Measurements from ENCODE around the gene GMDS. TPM values are rescaled to one million over a fixed set of nuclear protein-coding genes. Genes with fewer than 3 reads are reported as not detected.

GMDS gene
- total RNA-seq, 1 experiment from 2014 or later = 11.0 TPM

DNA sequence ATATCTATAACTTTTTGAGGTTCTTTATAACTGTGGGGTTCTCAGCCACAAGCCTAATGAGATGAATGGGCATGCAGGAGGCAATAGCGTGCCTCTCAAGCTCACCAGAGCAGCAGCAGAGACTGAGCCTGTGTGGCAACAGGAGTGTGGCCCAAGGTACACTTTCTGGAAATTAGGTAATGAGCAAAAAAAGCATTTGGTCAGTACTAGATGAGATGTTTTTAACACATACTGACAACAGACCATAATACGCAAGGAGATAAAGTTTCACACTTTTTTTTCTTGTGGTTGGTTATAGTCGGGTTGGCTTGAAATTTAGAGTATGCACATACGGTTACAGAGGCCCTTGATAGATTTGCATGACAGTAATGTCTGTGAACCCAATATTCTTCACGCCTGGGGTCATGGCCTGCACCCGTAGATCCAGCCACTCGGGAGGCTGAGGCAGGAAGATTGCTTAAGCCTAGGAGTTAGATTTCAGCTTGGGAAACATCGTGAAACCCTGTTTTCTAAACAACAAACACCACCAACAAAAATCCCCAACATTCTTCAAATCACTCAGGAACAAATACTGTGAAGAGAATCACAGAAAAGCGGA lies 300.1 kb downstream of the GMDS start:
- no peak for DNase-seq (ENCODE audit: low read depth)

DNA sequence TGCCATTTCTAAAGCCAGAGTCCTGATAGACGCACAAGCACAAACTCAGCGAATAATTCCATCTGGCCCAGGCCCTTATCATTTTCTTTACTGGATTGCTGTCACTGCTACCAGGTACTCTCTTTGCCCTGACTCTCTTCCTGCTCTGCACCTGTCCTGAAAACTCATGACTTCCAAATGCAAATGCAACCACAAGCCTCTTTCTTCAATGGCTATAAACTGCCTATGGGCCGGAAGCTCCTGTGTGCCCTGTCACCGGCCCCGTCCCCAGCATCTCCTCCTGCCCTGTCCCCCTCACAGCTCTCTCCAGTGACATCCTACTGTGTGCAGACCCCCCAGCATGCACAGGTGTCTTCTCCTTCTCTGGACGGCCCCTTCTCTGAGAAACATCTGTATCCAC lies 302.6 kb downstream of the GMDS start:
- DNase-seq (ENCODE audit: low read depth) = no peak

DNA sequence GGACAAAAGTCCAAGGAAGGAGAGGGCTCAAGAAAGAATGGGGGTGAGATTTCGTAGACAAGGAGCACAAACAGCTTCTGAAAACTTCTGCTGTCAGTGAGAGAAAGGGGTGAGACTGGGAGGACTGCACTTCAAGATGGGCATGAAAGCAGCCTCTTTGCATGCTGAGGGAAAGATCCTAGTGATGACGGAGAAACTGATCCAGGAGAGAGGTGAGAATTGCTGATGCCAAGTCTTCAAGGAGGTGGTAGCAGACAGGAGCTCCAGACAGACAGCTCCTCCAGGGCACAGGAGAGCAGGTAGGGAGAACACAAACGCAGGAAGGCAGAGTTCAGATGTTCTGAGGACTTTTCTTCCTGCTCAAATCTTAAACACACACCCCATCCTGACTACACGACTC lies 303.9 kb downstream of the GMDS start:
- DNase-seq (ENCODE audit: low read depth) = no peak

DNA sequence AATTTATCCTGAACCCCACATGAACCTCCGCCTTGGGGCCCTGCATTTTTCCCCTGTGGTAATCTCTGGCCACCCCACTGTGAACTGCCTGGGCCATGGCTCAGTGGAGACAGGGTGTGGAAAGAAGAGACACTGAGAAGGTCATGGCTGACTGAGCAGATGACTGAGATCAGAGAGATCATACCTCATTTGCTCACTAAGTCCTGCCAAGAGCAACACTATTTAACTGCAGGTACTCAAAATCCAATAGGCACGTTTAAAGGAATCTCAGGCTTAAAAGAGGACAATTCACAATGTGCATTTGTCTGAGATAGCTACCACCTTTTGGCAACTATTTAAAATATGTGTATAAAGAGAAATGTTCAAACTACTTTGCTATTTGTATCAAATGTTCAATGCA lies 305.0 kb downstream of the GMDS start:
- no peak for DNase-seq (ENCODE audit: low read depth)

DNA sequence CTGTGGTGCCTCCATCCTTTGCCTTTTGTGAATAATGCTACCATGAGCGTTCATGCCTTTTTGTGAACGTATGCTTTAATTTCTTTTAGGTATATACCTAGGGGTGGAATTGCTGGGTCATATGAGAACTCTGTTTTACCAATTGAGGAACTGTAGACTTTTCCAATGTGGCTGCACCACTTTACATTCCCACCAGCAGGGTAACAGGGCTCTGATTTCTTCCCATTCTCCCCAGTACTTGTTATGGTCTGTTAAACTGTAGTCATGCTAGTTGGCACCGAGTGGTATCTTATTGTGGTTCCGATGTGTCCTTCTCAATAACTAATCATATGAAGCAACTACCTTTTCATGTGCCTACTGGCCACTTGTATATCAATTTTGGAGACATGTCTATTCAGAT lies 312.1 kb downstream of the GMDS start:
- DNase-seq (ENCODE audit: low read depth) = no peak

DNA sequence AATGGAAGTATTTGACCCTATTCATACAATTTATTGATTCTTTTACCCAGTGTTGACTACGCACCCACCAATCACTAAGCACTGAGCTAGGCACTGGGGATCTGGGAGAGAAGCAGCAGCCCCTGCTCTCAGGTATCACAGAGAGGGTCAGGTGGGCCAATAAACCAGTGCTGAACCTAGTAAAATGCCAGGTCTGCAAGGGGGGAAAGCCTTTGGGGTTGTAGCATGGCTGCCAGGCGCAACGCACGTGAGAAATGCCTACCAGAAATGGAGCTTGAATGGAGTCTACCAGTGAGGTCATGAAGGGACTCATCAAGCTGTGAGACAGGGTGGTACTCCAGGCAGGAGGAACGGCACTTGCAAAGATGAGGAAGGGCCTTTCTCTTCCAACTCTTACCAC lies 313.6 kb downstream of the GMDS start:
- DNase-seq (ENCODE audit: low read depth) = no peak

DNA sequence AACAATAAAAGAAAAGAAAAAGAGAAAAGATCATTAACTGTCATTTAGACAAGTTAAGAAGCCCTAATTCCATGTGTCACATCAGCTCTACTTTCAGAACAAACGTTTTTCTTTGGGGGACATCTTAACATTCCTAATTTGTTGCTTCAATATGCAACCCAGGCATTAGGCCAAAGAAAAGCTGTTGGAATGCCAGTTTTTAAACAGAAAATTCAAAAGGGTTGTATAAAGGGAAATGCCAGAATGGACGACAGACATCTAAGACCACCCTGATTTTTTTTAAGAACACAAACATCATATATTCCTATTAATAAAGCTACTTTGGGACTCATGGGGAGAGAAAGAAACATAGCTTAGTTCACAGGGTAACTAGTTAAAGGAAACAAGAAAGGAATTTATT lies 315.0 kb downstream of the GMDS start:
- no peak for DNase-seq (ENCODE audit: low read depth)

DNA sequence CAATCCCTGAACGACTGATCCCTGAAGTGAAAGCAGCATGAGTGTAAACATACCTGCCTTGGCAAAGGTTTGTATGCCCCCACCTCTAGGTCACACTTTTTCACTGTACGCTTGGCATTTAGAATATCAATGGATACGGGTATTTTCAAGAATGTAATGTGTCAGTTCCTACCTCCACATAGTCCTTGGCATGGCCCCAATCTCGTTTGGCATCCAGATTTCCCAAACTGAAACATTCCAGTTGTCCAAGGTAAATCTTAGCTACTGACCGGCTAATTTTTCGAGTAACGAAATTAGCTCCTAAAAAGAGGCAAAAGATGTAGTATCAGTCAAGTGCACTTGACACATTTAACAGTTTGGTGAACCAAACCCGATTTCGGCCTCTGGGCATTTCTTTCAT lies 315.5 kb downstream of the GMDS start:
- DNase-seq (ENCODE audit: low read depth) = no peak

DNA sequence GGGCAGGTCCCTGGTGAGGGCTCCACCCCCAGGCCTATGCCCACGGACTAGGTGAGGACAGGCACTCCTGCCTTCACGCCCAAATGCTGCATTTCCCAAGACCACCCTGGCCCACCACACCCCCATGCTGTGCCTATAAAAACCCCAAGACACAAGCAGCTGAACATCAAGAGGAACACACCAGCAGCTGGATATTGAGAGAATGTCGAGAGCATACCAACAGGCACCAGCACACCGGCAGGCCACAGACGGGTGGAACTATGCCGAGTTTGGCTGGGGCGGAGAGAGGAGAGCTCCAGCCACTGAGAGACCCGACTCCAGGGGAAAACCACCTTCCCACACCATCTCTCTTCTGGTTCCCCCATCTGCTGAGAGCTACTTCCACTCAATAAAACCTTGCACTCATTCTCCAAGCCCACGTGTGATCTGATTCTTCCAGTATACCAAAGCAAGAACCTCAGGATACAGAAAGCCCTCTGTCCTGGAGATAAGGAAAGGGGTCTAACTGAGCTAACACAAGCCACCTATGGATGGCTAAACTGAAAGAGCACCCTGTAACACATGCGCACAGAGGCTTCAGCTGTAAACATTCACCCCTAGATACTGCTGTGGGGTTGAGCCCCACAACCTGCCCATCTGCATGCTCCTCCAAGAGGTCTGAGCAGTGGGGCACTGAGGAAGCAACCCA lies 319.5 kb downstream of the GMDS start:
- DNase-seq (ENCODE audit: low read depth) = no peak

DNA sequence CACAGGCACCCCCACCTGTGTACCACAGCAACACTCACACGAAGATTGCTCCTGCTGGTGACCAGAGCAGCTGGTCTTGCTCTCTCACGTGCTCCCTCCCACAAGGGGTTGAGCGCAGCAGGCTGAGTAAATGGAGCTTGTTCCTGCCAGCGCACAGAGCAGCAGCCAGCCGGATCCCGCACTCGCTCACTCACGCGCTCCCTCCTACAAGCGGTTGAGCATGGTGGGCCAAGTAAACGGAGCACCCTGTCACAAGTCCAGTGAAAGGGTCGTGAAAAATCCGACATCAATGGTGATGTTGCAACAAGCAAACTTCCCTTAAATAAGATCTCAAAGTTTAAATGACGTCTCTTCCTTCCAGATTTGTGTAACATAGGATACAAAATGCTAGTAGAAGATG lies 322.0 kb downstream of the GMDS start:
- no peak for DNase-seq (ENCODE audit: low read depth)

DNA sequence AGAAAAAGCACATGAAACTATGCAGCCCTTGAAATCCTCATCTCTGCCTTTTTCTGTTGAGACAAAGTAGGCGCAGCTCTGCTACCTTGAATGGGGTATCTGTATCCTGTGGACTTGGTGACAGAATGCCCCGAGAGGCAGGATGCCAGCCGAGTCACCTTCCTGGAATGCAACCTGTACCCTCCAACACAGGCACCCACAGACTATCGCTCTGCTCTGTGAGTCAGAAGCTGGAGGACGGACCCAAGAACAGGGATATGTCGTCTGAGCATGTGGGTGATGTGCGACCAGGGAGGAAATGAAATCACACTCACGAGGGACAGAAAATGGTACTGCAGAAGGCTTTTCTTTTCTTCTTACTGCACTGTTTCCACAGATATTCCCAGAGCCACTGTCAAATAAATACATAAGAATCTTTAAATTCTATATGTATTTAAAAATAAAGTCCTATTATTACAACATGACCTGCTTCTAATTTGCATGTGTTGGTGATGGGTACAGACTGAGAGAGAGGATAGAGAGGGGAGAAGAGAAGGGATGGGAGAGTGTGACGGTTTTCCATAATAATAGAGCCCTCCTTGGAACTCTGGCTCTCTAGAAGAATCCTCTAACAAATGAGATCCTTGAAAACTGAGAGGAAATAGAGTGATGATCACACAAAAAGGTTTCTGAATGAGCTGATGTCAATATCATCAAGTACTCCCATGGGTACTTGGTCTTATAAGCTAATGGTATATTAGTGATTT lies 327.6 kb downstream of the GMDS start:
- peak; percentile 80 for DNase-seq (ENCODE audit: low read depth)

DNA sequence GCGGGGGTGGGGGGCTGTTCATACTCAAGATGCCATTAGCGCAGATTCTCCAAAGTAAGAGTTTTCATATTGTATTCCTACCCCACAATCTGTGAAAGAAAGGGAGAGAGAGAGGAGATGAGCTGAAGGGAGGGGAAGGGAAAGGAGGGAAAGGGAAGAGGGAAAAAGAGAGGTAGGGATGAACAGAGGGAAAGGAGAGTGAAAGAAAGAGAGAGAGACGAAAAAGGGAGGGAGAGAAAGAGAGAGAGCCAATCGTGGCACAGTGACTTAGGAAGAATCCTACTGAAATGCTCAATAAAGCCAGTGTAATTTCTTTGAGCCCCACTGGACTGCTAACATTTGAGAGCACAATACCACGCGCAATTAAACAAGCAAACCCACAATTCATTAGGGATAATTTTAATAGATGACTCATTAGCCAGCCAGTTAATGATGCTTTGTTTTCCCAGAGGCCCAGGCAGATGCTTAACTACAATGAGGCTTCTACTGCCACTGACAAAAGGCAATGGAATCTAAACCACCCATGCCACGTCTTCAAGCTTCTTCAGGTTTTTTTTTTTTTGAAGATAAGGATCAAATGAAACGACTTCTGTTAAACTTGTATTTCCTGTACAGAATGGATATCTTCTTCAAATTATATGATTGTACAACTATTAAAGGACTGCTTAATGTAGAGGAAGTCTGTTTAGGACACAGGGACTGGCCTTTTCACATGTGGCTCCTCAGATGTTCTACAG lies 328.9 kb downstream of the GMDS start:
- DNase-seq (ENCODE audit: low read depth) = peak; percentile 45

DNA sequence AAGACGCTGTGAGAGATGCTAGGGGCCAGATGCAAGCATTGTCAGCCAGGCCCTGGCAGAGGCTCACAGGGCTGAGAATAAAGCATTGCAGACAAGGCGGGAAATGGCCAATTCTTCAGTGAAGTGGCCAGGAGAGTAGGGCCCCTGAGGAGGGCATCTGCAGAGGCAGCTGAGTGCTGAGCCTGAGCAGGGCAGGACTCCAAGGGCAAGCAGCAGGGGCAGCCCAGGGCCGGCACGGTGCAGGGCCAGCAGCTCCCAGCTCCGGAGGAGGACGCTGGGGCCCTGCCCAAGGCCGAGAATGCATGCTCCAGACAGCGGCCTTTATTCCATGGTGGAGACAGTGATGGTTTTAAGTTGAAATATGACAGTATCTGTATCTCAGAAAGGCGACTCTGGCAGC lies 330.2 kb downstream of the GMDS start:
- no peak for DNase-seq (ENCODE audit: low read depth)

DNA sequence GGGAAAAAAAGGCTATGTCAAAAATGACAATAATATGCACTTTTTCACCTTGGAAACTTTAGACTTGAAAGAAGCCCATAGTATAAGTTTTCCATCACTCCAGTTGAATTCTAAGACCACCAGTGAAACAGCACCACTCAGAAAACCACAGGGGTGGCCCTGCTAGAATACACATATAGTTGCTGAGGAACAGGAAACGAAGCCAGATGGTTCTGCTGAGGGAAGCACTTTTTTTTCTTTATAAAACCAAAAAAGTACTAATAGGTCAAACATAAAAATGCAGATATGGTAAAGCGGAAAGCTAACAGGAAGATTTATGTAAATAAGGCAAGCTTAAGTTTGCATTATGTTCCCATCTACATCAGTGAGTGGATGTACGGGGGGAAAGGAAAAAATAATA lies 331.8 kb downstream of the GMDS start:
- no peak for DNase-seq (ENCODE audit: low read depth)

DNA sequence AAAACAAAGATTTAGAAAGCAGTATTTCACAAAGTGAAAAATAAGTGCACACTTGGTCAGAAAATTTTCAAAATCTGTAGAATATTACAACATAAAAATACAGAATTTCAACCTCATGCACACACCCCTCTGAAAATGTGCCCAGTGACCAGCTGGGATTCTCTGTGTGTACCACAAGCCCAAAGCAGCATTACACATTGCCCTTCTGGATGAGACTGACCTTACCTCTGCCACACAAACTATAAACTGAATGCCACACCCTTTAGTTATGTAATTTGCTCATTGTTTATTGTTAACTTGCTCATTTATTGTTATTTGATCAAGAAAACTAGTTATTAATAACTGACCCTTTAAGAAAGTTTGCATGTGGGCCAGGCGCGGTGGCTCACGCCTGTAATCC lies 332.7 kb downstream of the GMDS start:
- DNase-seq (ENCODE audit: low read depth) = no peak

DNA sequence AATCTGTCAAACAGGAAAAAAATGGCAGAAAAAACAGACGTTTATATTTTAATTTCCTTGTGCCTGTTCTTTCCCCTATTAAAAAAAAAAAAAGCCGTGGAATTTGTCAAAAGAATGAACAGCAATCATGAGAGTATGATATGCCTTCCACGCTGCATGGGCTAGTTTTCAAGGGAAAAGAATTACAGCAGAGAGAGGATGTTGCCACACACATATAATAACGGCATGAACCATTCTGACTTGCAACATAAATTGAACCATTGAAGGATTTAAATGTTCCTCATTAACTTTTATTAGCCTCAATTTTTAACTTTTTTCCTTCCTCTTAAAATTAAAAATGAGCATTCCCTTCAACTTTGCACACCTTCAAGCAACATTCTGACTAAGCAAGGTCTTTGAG lies 333.9 kb downstream of the GMDS start:
- peak; percentile 2 for DNase-seq (ENCODE audit: low read depth)

DNA sequence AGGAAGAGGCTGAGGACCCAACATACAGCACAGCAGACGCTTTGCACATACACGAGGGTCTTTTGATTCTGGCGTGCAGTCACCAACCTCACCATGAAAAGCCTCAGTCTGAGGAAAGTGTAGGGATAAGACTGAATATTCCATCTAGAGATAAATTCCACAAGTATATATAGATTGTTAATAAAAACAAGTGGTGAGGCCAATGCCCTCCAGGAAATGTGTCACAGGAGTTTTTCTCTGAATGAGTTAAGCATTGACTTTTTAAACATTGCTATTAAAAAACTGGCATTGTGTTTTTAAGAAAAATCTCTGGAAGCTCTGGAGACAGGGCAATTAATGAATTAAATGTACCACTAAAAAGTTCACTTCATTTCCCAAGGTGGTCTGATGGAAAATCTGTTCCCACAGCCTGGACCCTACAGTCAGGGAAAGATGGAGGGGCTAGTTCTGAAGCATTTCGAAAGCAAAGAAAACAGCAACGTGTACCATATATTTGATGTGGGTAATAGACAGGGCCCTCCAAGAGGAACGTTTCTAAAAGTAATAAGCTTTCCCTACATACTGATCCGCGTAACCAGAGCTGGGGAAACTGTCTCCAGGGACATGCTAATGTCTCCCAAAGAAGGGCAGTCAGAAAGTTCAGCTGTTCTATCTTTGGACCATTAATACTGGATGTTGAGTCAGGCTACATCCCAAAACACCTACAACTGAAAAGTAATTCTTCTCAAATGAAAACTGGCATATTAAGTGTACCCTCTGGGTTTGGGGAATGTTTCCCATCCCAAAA lies 334.6 kb downstream of the GMDS start:
- peak; percentile 69 for DNase-seq (ENCODE audit: low read depth)

DNA sequence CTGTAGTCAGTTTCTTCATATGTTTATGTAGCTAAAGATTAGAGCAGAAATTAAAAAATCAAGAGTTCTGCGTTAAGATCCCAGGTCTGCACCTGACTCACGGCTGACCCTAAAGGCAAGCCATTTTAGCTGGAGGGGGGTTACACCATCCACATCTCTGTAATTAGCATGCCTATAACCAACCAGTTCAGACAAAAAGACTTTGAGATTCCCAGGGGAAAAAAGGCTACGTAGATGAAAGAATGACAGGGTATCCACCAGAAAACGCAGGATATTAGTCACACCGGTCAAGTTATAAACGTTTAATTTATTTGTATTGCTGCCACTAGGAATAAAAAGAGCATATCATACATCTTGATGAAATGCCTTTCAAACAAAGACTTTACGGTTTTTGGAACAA lies 336.6 kb downstream of the GMDS start:
- DNase-seq (ENCODE audit: low read depth) = no peak

DNA sequence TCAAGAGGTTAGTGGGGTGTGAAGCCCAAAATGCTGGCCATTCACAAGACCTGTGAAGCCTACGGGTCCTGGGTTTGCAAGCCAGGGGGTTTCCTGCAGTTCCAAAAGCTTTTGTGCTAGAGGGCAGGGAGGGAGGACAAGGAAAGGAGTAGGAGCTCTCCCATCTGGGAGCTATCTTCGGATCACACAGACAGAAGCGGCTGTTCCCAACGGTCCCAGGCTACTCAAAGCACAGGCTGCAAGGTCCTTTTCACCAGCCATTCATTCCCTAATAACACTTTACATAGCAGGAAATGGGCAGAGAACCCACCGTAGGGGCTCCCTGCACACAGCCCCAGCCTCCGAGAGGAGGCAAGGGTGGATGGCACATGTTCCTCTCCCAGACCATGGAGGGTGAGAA lies 338.8 kb downstream of the GMDS start:
- DNase-seq (ENCODE audit: low read depth) = no peak

DNA sequence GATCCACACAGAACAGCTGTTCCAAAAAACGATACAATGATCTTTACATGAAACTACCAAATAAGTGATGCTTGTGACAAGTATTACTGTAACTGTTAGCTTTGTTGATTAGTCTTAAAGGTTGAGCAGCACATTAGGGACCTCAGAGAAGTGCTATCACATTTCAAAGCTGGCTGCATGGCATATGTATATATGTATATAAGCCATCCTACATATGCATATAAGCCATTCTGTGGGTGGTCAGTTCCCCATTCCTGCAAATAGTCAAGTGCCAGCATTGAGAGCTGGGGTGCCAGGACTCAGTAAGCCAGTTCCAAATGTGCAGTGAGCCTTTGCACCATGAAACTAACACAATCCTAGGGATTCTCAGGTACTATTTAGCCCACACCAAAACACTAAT lies 339.4 kb downstream of the GMDS start:
- DNase-seq (ENCODE audit: low read depth) = no peak

DNA sequence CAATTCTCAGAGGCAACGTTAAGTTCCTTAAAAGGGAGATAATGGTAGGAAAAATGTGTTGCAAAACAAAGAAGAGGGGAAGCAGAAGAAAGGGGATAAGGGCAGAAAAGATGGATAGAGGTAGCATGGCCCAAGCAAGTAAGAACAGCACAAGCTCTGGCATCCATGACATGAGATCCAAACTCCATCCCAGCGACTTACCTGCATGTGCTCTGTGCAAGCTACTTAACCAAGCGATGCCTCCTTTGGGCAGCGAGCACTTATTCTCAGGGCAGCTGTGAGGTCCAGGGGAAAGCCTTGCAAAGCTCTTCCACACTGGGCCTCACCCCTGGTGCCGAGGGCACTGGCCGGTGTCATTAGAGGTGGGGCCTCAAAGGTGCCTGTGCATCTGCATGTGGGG lies 340.5 kb downstream of the GMDS start:
- DNase-seq (ENCODE audit: low read depth) = no peak

DNA sequence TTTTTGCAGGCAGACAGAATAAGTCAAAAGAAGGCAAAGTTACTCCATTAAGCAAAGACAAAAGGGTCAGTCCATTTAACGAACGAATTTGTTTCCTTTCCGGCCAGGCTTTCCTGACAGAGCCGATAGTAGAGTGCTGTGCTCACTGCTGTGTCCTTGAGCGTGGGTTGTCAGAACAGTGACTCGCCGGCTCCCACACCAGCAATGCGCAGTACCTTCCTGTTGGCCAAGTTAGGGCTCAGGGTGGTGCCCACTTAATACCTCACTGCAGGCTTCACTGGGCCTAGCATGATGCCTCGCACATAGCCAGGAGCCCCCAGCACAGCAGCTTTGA lies 341.0 kb downstream of the GMDS start:
- DNase-seq (ENCODE audit: low read depth) = no peak
